CD4-positive, alpha-beta T cell treated with Interleukin-12 subunit alpha and Interleukin-12 subunit beta, for 1 hour (primary cell): ENCODE results near the gene DCTN3.
"Not testable (repeated sequence)": the region's sequence is repeated elsewhere in the genome, so short reads cannot be mapped to it uniquely, and the experiment has no call there.

Source experiments
- DNase-seq: peaks from one replicate; pipeline ENCODE4 v3.0.0-alpha.2; 2020

Gene DCTN3

GRCh38 chr9:34646211-34647083, 26.2 kb upstream of the DCTN3 start, which contains the start of gene GALT:
Gene GALT (plus strand): TSS chr9:34646675. CDS start chr9:34646705, 30 bp downstream.
- peak; percentile 96 for DNase-seq

- no peak for DNase-seq
Measured at GRCh38 chr9:34644766-34645314, 24.5 kb upstream of the DCTN3 start.

- DNase-seq: no peak
Measured at GRCh38 chr9:34642679-34643078, 22.4 kb upstream of the DCTN3 start.

GRCh38 chr9:34639322-34639721, 19.0 kb upstream of the DCTN3 start:
- not testable (repeated sequence) for DNase-seq

GRCh38 chr9:34638138-34638445, 17.8 kb upstream of the DCTN3 start:
- no peak for DNase-seq

GRCh38 chr9:34637356-34638137, 17.3 kb upstream of the DCTN3 start, which contains the start of gene SIGMAR1:
Gene SIGMAR1 (minus strand): TSS chr9:34637787. CDS start chr9:34637697, 90 bp downstream.
- peak; percentile 96 for DNase-seq

GRCh38 chr9:34636791-34637355, 16.6 kb upstream of the DCTN3 start:
- DNase-seq: no peak

- no peak for DNase-seq
Measured at GRCh38 chr9:34635556-34635955, 15.3 kb upstream of the DCTN3 start.

- no peak for DNase-seq
Measured at GRCh38 chr9:34634551-34635248, 14.4 kb upstream of the DCTN3 start.

GRCh38 chr9:34633851-34634550, 13.7 kb upstream of the DCTN3 start:
- DNase-seq: peak; percentile 83

GRCh38 chr9:34633166-34633565, 12.9 kb upstream of the DCTN3 start:
- no peak for DNase-seq

- no peak for DNase-seq
Measured at GRCh38 chr9:34630402-34631154, 10.3 kb upstream of the DCTN3 start.

GRCh38 chr9:34629491-34629808, 9.2 kb upstream of the DCTN3 start:
- no peak for DNase-seq

- DNase-seq: peak; percentile 53
Measured at GRCh38 chr9:34628656-34629490, 8.6 kb upstream of the DCTN3 start, which contains the start of gene ARID3C. Gene ARID3C (minus strand): TSS chr9:34629066. CDS start chr9:34628014, 1,052 bp downstream.

GRCh38 chr9:34627716-34628655, 7.7 kb upstream of the DCTN3 start:
- DNase-seq: no peak

GRCh38 chr9:34625186-34625486, 4.8 kb upstream of the DCTN3 start:
- DNase-seq: no peak

GRCh38 chr9:34624475-34625185, 4.3 kb upstream of the DCTN3 start:
- no peak for DNase-seq

- DNase-seq: peak; percentile 13
Measured at GRCh38 chr9:34623374-34624235, 3.3 kb upstream of the DCTN3 start.
